ENCODE data around the gene IFT25.

The IFT25 gene

GRCh38 chr1:53956308-53957168 is 11.0 kb upstream of the IFT25 start:
- DNase-seq (ENCODE audit: low spot score): no peak

GRCh38 chr1:53954128-53954527 is 8.6 kb upstream of the IFT25 start:
- DNase-seq (ENCODE audit: low spot score): no peak

- DNase-seq (ENCODE audit: low spot score): no peak
These were observed 6.2 kb upstream of the IFT25 start for GRCh38 chr1:53951697-53952096.

- peak; percentile 29 for DNase-seq (ENCODE audit: low spot score)
These were observed 3.8 kb upstream of the IFT25 start for GRCh38 chr1:53949023-53949990.

GRCh38 chr1:53948291-53948690 is 2.8 kb upstream of the IFT25 start:
- no peak for DNase-seq (ENCODE audit: low spot score)

GRCh38 chr1:53947172-53947907 is 1.8 kb upstream of the IFT25 start:
- no peak for DNase-seq (ENCODE audit: low spot score)

GRCh38 chr1:53946252-53947171 is 1.0 kb upstream of the IFT25 start, which contains the start of gene LRRC42:
TSS of gene LRRC42 (plus strand) at chr1:53946350. CDS start at chr1:53952000, 5,650 bp downstream.
- no peak for DNase-seq (ENCODE audit: low spot score)

GRCh38 chr1:53945183-53945432 is 391 bp downstream of the IFT25 start:
- DNase-seq (ENCODE audit: low spot score): no peak

GRCh38 chr1:53944469-53945182 is 873 bp downstream of the IFT25 start:
- no peak for DNase-seq (ENCODE audit: low spot score)

- no peak for DNase-seq (ENCODE audit: low spot score)
These were observed 1.9 kb downstream of the IFT25 start for GRCh38 chr1:53943490-53944043.

- DNase-seq (ENCODE audit: low spot score): no peak
These were observed 2.4 kb downstream of the IFT25 start for GRCh38 chr1:53943090-53943489.

GRCh38 chr1:53942127-53942957 is 3.2 kb downstream of the IFT25 start:
- DNase-seq (ENCODE audit: low spot score): no peak

GRCh38 chr1:53938136-53938830 is 7.2 kb downstream of the IFT25 start:
- no peak for DNase-seq (ENCODE audit: low spot score)

GRCh38 chr1:53936430-53936829 is 9.1 kb downstream of the IFT25 start:
- no peak for DNase-seq (ENCODE audit: low spot score)

- DNase-seq (ENCODE audit: low spot score): no peak
These were observed 11.2 kb downstream of the IFT25 start for GRCh38 chr1:53934170-53934765.

- DNase-seq (ENCODE audit: low spot score): no peak
These were observed 14.0 kb downstream of the IFT25 start for GRCh38 chr1:53931523-53931922.

- no peak for DNase-seq (ENCODE audit: low spot score)
These were observed 14.6 kb downstream of the IFT25 start for GRCh38 chr1:53930932-53931331.

- DNase-seq (ENCODE audit: low spot score): no peak
These were observed 16.1 kb downstream of the IFT25 start for GRCh38 chr1:53929246-53929960.
